H1 (cell line): ENCODE results near the gene ZHX3. TPM values are rescaled to one million over a fixed set of nuclear protein-coding genes. Genes with fewer than 3 reads are reported as not detected.

Source experiments
- KDM4A ChIP-seq: IDR thresholded peaks from one replicate; pipeline ENCODE4 v1.7.1; 2012; ENCODE audit warnings: low read depth, mild to moderate bottlenecking, moderate library complexity, low read length, inconsistent platforms; ENCODE audit not compliant: severe bottlenecking
- SIX5 ChIP-seq: IDR thresholded peaks from 2 replicates; pipeline ENCODE4 v1.6.1; 2011; ENCODE audit warnings: mild to moderate bottlenecking, low read depth, low read length
- YY1 ChIP-seq: IDR thresholded peaks from 2 replicates; pipeline ENCODE4 v1.6.1; 2011; ENCODE audit warnings: low read depth, mild to moderate bottlenecking, low read length
- polyA plus RNA-seq, 7 experiments: library from polyadenylated mRNA; depleted of rRNA in 3 of 7; stranded (reverse) in 5 of 7; unstranded in 2 of 7; fragments of >200 nt in 5 of 7; fragments of 200-250 nt in 2 of 7; gene quantifications; 1 replicate in 5 of 7; 2 replicates in 1 of 7; 4 replicates in 1 of 7; pipeline versions ENCODE4 v1.2.1 to v1.2.3, GENCODE V29; 2011 to 2013; ENCODE audit warnings: missing spikeins in 2 of 7, mixed read lengths in 2 of 7
- total RNA-seq: library from RNA; stranded (reverse); fragmentation: NEBNext Ultra II Directional; extraction: Animal tissue kit (Norgen Biotek cat#: 25700); gene quantifications from 2 replicates; pipeline ENCODE4 v1.2.1, GENCODE V29; 2021

The ZHX3 gene
- total and polyA plus RNA-seq, 2 of the 8 experiments (the other 6 are each of a cell fraction or from before 2014, with no cell fraction given): 1.00 to 7.8 TPM

DNA sequence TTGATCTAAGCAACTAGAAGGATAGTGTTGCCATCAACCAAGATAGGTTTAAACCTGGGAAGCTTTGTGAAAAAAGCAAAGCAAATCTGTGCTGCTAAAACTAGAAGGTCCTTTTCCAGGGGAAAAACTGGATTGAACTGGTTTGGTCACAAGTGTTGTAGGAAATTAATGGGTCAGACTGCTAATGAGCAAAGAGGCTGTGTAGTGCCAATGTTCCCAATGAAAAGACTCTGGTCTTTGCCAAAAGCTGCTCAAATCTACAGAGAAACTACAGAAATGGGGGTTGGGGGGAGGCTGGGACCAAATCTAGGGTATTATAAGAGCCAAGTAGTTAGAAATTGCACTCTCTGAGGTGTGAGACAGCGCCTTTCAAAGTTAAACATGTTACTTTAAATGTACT, 95.2 kb downstream of the ZHX3 start (continued):
- TF ChIP-seq YY1 (no peak), KDM4A (no peak), SIX5 (no peak)
